ENCODE measurements around the gene CDY2A.
"Not testable (repeated sequence)": the region's sequence is repeated elsewhere in the genome, so short reads cannot be mapped to it uniquely, and the experiment has no call there.

The CDY2A gene

GRCh38 chrY:18025487-18025886 is at the start of gene CDY2A:
TSS of gene CDY2A (plus strand) at chrY:18025787. CDS start at chrY:18026115, 328 bp downstream.
- not testable (repeated sequence) for DNase-seq (ENCODE audit: low read depth)

- DNase-seq (ENCODE audit: low read depth), result not testable (repeated sequence)
Observed at GRCh38 chrY:17997586-17997985, 28.0 kb upstream of the CDY2A start.

- not testable (repeated sequence) for DNase-seq (ENCODE audit: low read depth)
Observed at GRCh38 chrY:17998266-17998665, 27.3 kb upstream of the CDY2A start.

GRCh38 chrY:18023897-18024296 is 1.7 kb upstream of the CDY2A start:
- not testable (repeated sequence) for DNase-seq (ENCODE audit: low read depth)

- DNase-seq (ENCODE audit: low read depth), result not testable (repeated sequence)
Observed at GRCh38 chrY:18028845-18029244, 3.3 kb downstream of the CDY2A start.

- DNase-seq (ENCODE audit: low read depth), result not testable (repeated sequence)
Observed at GRCh38 chrY:18030178-18030577, 4.6 kb downstream of the CDY2A start.

GRCh38 chrY:18034100-18034814 is 8.7 kb downstream of the CDY2A start:
- not testable (repeated sequence) for DNase-seq (ENCODE audit: low read depth)

GRCh38 chrY:18034864-18035263 is 9.3 kb downstream of the CDY2A start:
- not testable (repeated sequence) for DNase-seq (ENCODE audit: low read depth)

GRCh38 chrY:18044990-18045389 is 19.4 kb downstream of the CDY2A start:
- DNase-seq (ENCODE audit: low read depth), result not testable (repeated sequence)

- not testable (repeated sequence) for DNase-seq (ENCODE audit: low read depth)
Observed at GRCh38 chrY:18048149-18049040, 22.8 kb downstream of the CDY2A start.

- DNase-seq (ENCODE audit: low read depth), result not testable (repeated sequence)
Observed at GRCh38 chrY:18049061-18049460, 23.5 kb downstream of the CDY2A start.

- not testable (repeated sequence) for DNase-seq (ENCODE audit: low read depth)
Observed at GRCh38 chrY:18056473-18056872, 30.9 kb downstream of the CDY2A start.

GRCh38 chrY:18073464-18073863 is 47.9 kb downstream of the CDY2A start:
- not testable (repeated sequence) for DNase-seq (ENCODE audit: low read depth)
